CD4-positive, alpha-beta T cell treated with Interleukin-10 for 1 hour (primary cell): Measurements from ENCODE around the gene PNLIPRP1.

Experiments
- DNase-seq: peaks from one replicate; pipeline ENCODE4 v3.0.0-alpha.2; 2020

Gene PNLIPRP1

DNA sequence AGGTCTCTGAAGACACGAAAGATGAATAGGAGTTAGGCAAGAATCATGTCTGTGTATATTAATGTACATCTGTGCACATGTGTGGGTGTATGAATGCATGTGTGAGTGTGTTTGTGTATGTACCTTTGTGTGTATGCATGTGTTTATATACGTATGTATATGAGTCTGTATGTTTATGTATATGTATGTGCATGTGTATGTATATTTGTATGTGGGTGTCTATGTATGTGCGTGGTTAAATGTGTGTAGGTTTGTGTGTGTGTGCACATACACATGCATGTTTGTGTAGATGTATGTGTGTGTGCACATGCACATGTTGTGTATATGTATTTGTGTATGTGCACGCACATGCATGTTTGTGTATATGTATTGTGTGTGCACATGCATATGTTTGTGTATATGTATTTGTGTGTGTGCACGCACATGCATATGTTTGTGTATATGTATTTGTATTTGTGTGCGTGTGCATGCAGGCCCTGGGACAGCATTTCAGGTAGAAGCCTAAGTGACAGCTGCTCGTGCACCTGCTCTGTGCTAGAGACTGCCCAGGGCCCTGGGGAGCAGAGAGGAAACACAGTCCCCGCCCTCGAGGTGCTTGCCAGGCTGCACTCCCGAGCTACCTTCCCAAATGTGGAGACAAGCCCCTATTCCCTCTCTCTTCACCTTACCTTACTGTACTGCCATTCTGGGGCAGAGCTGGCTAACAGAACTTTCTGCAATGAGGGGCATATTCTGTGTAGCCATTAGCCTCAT, 12.1 kb downstream of the PNLIPRP1 start:
- DNase-seq = no peak

DNA sequence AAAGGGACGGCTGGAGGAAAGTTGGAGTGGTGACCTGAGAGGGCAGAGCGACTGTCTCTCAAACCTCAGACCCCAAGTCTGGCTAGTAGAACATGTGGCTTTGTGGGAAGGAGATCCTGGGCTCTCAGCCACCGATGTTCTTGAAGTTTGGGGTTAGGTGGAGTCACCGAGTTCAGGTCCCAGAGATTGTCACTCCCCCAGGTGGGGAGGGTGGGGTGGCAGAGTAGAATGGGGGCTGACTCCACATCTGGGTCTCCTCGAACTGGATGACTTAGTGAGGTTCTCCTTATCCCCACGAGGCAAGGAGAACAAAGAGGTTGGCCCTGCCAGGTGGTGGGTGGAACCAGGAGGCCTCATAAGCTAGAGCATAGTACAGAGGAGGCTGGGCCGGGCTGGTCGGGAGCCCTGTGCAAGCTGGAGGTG, 15.3 kb downstream of the PNLIPRP1 start:
- no peak for DNase-seq

DNA sequence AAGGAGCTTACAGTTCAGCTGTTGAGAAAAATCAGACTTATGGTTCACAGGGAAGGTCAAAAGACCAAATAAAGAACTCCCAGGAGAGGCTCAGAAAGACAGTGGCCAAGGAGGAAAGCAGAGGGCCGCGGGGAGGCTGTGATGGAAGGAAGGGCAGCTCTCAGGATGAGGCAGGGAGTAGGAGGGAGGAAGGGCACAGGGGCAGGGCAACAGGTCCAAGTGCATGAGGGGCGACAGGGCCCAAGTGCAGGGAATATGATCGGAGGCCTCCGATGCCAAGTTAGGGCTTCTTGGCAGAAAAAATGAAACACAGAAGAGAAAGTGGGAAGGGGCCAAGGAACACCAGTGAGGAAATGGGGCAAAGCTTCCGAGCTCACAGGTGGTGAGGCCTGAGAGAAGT, 16.6 kb downstream of the PNLIPRP1 start:
- no peak for DNase-seq

DNA sequence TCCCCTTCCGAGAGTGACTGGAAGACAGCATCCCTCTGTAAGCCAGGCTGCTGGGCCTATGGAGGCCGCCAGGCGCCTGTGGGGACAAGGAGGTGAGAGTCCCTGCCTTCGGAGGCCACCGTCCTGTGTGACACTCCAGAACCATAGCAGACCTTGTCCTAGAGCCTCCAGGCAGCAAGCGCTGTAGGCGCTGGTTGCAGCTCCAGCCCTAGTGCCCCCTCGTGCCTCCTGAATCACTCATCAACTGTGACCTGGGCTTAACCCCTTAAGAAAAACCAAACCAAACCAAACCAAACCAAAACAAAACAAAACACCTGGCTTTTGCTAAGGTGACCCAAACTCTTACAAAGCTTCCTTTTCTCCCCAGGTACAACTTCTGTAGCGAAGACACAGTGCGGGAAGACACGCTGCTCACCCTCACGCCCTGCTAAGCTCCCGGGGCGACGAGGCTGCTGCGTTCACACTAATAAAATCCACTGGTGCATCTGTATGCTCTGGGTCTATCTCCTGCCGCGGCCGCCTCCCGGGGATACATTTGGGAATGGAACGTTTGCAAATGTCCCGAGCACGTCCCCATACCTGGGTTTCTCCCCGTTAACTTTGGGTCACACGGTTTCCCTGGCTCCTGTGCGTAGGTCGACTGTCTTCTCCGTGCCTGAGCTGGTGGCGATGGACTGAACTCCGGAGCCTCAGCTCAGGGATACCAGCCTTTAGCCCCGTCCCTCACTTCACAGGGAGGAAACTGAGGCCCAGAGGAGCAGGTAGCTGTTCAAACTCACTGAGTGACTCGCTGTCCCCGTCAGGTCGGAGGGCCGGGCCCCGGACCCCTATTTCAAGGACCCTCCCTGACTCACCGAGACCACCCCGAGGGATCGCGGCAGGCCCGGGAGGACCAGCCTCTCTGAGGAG, 18.2 kb downstream of the PNLIPRP1 start:
- DNase-seq = no peak

DNA sequence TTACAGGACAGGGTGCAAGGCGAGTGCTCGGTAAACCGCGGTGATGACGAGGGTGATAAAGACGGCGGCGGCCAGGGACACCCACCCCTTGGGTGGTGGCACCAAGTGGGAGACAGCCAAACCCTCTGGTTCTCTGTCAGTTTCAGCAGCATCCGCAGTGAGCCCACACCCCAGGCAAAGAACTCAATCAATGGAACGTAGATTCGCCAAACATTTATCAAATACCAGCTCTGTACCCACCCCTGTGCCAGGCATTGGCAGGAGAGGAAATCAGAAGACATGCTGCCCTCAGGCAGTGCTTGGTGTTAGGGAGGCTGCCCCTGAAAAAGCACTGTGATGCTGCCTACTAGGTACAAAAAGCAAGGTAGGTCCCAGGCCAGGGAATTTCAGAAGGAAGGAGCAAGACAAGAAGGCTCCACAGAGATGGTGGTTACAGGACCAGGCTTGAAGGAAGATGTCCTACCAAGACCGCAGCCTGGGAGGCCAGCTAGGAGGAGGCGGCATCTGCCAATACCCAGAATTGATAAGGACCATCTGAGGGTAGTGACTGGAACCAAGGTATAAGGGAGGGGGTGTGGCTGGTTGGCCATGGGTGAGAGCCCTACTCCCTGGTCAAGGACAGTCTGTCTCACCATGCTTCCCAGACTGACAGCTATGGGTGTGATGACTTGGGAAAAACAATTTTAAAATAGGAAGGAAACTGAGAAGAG, 19.8 kb downstream of the PNLIPRP1 start:
- no peak for DNase-seq

DNA sequence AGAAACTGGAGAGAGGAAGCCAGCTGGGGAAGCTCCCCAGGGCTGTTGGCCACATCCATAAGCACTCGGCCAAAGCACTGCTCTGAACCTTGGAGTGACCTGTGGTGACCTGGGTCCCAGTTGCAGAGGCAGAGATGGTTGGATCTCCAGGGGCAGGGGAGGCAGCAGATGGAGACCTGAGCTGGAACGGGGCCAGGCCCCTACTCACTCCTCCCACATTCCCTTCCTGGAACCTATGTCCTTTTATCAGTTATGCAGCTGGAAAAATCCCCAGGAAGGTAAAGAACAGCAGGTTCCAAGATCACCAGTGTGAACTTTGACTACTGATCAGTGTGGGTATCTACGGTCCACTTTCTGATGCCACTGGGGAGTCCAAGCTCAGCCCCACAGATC, 20.4 kb downstream of the PNLIPRP1 start:
- DNase-seq = no peak

DNA sequence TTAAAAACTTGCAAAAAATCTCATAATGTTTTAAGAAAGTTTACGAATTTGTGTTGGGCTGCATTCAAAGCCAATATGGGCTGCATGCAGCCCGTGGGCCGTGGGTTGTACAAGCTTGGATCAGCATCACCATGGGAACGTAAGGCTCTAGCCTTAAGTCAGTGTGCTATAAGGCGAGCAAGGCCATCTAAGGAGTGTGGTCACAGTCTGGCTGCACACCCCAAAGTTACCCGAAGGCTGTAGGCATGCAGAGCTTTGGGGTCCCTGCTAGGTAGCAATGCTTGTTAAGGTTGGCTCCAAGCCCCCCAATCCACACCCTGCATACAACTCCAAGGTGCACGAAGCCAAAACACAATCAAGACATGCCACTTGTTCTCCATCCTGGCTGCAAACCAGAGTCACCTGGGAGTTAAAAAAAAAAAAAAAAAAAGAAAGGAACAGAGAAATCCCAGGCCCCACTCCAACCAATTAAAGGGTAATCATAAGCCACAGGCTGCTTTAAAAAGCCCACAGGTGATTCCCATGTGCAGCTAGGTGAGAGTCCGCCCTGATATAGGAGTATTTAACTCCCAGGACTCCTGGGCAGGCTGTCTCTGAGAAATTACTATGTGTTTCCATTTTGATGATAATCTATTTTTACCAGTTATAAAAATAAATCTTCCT, 21.5 kb downstream of the PNLIPRP1 start:
- no peak for DNase-seq

DNA sequence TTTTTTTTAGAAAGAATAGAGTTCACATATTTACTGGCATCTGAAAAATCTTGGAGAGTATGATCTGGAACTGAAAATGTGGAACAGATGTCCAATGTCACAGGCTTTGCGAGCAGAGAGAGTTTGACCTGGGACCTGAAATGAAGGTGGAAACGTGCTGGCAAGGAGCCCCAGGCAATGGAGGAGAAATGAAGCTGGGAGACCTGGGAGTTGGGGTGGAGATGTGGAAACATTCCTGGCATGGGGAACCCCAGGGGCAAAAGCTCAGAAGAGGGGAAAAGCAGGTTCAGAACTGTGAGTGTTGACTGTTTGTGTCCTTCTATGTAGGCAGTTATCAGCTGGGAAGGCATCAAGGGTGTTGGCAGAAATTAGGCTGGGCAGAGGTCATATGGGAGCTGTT, 22.7 kb downstream of the PNLIPRP1 start:
- DNase-seq = no peak

DNA sequence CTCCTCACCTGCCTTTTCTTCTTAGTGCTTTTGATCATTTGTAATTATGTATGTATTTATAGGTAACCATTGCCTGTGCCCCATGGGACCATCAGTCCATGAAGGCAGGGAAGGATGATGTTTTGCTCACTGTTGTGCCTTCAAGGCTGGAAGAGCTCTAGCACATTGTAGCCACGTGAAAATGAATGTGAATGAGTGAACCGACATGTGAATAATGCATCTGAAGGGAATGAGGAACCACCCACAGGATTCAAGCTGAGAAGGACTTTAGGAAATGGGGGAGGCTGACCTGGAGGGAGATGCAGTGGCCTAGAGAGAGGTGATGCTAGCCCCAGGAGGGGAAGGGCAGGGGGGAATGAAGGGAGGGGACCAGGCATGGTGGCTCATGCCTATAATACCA, 24.0 kb downstream of the PNLIPRP1 start:
- no peak for DNase-seq

DNA sequence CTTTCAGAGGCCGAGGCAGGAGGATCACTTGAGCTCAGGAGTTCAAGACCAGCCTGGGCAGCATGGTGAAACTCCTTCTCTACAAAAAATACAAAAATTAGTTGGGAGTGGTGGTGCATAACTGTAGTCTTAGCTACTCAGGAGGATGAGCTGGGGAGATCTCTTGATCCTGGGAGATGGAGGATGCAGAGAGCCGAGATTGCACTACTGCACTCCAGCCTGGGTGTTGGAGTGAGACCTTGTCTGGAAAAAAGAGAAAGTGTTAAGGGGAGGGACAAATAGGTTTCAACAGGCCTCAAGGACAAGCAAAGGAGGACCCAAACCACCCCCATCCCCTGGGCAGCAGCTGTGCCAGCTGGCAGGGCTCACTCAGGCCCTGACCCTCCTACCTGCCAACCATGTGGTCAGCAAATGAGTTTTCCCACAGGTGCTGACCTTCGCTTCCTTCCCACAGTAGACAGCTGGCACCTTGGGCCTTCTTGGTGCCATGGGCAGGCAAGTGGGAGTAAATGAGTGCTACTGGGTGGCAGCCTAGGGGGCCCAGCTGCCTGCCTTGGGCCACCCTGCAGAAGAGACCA, 24.5 kb downstream of the PNLIPRP1 start:
- no peak for DNase-seq

DNA sequence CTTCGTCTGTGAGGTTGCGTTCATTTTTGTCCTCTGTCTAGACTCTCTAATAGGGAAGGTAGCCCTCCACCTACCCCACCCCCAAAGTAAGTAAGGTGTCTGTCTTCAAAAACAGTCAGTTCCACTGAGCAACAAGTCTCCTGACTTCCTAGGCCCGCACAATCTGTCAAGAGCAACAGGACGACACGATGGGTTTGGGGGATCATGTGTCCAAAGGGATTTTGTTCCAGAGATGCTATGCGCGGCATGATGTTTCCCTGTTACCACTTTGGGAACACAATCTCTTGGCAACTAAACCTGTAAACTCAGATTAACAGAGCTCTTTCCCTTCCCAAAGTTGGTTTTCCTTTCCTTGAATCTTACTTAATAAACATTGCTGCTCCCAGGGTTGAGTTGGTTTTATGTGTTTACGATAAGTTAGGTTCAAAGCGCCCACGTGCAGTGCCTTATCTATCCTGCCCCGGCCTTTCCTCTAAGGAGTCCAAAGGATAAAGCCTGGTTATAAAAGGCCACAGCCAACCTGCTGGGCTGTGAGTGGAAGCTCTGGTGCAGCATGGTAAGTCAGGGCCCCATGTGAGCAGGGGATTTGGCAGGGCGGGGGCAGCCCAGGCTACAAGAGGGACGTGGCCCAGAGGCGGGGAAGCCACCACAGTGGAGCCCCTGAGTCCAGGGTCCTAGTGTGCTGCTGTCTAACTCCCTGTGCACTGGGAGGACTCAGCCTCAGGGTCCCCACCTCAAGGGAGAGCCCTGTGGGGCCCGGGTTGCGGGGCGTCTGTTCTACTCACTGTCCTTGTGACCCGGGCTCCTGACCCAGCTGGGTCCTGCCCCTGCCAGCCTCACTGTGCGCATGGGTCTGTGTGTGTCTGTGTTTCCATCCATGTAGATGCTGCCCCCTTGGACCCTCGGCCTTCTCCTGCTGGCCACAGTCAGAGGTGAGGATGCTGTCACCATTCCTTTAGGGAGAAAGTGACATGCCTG, 30.0 kb downstream of the PNLIPRP1 start, which contains the start of gene PNLIPRP2:
Gene PNLIPRP2, plus strand, starts transcription at position 531 of the 978 bp plus-strand sequence.
- no peak for DNase-seq

DNA sequence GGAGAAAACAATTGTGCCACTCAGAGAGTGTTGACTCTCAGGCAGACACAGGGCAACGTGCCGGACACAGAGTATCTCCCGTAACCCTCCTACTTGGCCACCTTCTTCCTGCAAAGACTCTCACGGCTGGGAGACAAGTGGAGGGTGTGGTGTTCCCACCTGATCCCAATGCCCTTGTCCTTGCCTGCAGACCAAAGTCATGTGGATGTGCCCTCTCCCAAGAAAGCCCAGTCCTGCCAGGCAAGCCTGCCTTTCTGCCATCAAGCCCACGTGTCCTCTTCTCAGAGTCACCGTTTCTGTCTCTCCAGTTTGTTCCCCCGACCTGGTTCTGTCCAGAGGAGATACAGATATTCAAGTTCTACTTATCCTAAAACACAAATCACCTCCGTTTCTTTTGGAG, 30.7 kb downstream of the PNLIPRP1 start:
- DNase-seq = no peak

DNA sequence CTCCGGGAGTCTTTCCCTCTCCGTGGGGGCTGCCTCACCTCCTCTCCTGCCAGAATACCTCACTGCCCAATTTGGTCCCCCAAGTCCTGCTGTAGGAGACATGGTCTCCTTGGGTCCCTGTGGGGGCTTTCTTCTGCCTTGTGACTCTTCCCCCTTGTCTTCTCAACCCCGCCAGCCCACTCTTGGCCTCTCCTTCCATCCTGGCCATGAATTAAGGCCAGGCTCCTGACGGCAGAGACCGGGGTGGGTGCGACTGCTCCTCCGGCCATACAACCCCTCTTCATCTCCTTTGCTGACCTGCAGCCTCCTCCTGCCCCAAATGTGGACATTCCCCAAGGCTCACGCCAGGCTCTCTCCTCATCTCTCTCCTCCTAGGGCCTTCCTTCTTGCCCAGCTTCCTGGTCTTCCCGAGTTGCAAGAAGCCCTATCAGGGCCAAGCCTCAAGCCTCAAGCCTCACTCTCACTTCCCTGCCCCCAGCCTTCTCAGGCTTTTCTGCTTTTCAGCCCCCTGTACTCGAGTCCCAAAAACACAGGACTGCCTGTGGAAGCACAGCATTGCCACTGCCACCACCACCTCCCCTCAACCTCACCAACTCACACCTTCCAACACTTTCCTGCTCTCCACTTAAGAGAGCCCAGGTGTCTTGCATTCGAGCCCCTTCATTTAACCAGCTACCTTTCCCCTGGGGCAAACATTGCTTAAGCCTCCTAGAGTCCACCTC, 31.3 kb downstream of the PNLIPRP1 start:
- no peak for DNase-seq

DNA sequence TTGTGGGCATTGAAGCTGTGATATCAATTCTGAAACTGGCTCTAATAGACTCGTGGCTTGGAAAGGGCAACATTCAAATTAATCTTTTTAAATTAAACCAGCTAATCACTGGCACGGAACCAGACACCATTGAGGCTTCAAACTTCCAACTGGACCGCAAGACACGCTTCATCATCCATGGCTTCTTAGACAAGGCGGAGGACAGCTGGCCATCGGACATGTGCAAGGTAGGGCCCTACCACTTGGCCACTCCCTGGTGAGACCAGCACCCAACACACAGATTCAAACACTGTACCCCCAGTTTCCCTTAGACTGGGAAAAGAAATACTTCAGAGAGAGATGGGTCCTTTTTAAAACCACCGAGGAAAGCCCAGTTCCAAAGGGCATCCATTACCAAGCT, 35.1 kb downstream of the PNLIPRP1 start:
- no peak for DNase-seq

DNA sequence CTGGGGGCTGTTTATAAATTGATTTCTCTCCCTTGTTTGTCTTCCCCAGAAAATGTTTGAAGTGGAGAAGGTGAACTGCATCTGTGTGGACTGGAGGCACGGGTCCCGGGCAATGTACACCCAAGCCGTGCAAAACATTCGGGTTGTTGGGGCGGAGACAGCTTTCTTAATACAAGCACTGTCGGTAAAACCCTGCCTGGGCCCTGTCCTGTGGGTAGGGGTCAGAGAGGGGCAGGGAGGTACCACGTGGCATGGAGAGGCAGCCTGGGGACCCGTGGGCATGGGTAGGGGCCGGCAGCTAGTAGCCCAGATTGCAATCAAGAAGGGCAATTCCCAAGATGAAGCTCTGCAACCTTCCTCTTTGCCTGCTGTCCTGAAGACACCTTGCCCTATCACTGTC, 36.1 kb downstream of the PNLIPRP1 start:
- DNase-seq = no peak

DNA sequence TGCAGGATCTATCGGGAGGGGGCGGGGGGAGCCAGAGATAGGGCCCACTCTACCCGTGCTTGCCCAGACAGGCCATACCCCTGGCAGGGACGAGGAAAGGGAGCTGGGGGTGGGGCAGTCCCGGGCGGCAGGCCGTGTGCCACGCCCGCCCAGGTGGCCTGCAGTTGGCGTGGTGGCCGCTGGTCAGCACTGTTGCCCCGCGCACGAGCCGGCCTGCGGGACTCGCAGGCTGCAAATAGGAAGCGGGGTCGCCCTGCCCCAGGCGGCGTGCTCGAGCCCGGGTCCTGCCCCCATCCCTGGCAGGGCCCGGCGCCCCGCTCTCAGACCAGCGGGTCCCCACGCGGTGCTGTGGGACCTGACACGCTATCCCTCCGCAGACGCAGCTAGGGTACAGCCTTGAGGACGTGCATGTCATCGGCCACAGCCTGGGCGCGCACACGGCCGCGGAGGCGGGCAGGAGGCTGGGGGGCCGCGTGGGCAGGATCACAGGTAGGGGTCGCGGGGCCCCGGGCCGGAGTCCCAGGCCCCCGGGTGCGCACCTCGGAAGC, 36.7 kb downstream of the PNLIPRP1 start:
- no peak for DNase-seq

DNA sequence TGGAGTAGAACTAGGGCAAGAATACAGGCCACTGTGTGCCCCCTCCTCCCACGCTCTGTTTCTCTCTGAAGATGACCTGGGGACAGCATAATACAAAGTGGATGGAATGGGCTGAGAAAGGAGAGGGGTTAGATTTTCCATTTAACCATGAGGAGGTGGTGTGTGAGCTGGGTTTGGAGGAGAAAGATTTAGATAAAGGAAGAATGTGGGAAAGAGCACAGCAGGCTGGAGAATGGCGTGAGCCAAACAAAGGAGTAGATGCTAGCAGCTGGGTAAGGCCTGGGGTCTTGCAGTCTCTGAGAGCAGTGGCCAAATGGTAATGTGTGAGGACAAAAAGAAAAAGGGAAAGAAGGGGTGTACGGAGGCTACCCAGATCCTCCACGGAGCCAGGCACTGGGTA, 38.6 kb downstream of the PNLIPRP1 start:
- no peak for DNase-seq

DNA sequence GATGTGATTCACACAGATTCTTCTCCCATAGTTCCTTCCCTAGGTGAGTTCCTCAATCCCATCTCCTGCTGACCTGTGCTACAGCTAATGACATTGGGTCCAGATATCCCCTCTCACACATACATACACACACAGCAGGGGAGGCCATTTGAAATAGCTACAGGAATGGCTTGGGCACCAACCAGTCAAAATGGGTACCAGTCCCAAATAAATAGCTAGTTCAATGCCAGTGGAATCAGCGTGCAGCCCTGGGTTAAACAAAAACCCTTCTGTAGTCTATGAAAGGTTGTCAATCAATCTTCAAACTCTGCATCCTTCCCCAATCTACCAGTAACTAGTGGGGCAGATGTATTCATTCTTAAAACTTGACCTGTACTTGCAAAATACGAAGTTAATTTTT, 39.3 kb downstream of the PNLIPRP1 start:
- no peak for DNase-seq

DNA sequence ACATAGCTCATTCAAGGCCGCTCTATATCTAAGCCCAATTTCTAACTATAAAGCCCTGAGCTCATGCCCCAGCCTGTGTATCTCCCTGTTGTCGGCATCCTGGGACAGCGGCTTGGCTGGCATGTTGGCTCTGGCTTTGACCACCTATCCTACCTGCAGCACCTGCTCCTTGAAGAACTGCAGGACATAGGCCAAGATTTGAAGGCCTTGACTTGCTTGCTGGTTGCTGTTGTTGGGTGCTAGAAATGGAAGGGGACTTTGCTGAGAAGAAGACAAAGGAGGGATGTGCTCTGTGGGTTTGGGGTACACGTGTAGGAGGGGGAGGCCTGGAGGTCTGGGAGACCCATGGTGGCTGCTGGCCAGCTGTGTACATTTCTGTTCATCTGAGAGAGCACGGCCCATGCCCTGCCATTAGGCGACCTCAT, 41.1 kb downstream of the PNLIPRP1 start:
- DNase-seq = no peak

DNA sequence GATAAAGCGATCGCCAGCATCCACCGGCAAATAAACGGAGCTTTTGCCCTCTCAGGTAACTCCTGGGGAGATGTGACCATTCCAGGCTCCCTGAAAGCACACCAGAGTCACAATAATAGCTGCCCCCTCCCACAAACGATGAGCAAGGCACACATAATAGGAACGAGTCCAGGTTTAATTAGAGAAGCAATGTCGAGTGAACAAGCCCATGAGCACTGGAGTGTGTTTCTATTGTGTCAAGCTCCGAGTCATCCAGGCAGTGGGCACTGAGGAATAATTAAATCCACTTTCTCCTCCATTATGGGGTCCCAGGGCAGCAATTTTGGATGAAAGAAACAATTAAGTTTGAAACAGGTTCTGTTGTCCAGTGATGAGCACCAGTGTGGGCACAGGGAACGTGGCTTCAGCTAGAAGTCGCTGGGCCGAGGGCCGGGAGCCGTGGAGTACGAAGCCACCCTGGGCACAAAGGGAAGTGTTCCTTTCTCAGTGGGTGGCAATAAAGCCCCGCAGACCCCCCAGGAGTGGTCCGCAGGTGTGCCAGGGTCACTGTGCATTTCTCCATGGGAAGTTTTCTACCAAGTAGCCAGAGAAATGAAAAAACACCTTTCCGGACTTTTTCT, 41.9 kb downstream of the PNLIPRP1 start:
- DNase-seq = no peak
